HepG2 (cell line): ENCODE results near the gene PRKCZ. TPM values are rescaled to one million over a fixed set of nuclear protein-coding genes. Genes with fewer than 3 reads are reported as not detected.

Source experiments
- CHD2 ChIP-seq: IDR thresholded peaks from 2 replicates; pipeline ENCODE4 v1.6.1; 2011; ENCODE audit warnings: low read depth, low read length, improper control_type of control experiment
- GATAD2A ChIP-seq: IDR thresholded peaks from 2 replicates; pipeline ENCODE4 v1.6.1; 2016
- HNF4A ChIP-seq: sonication (generic); formaldehyde crosslinking; IDR thresholded peaks from 2 replicates; pipeline ENCODE4 v1.4.0; 2020; ENCODE audit warnings: missing genetic modification reagents
- IKZF1 ChIP-seq: fragments of 450-650 bp; IDR thresholded peaks from 2 replicates; pipeline ENCODE4 v1.7.1; 2016
- LRRFIP1 ChIP-seq: sonication (generic); formaldehyde crosslinking; conservative IDR thresholded peaks from 2 replicates; pipeline ENCODE4 v1.4.0; 2020; ENCODE audit warnings: missing genetic modification reagents
- MED8 ChIP-seq: sonication (generic); formaldehyde crosslinking; IDR thresholded peaks from 2 replicates; pipeline ENCODE4 v1.8.1; 2023; ENCODE audit warnings: mild to moderate bottlenecking, missing genetic modification reagents; ENCODE audit not compliant: insufficient replicate concordance
- NR2C2 ChIP-seq: sonication (generic); formaldehyde crosslinking; IDR thresholded peaks from 2 replicates; pipeline ENCODE4 v1.4.0; 2020; ENCODE audit warnings: missing genetic modification reagents, mild to moderate bottlenecking, moderate library complexity, borderline replicate concordance
- ONECUT2 ChIP-seq: sonication (generic); formaldehyde crosslinking; IDR thresholded peaks from 2 replicates; pipeline ENCODE4 v1.4.0; 2020; ENCODE audit warnings: missing genetic modification reagents
- PAX8 ChIP-seq: sonication (generic); formaldehyde crosslinking; IDR thresholded peaks from 2 replicates; pipeline ENCODE4 v1.8.0; 2022; ENCODE audit warnings: mild to moderate bottlenecking, missing genetic modification reagents, borderline replicate concordance
- POLR2AphosphoS5 ChIP-seq: IDR thresholded peaks from 2 replicates; pipeline ENCODE4 v1.6.1; 2012; ENCODE audit warnings: low read depth, low read length
- PPARG ChIP-seq: conservative IDR thresholded peaks from 2 replicates; pipeline ENCODE4 v1.6.1; 2016; ENCODE audit warnings: missing biosample characterization, missing genetic modification reagents
- RXRB ChIP-seq: IDR thresholded peaks from 2 replicates; pipeline ENCODE4 v1.6.1; 2016; ENCODE audit warnings: borderline replicate concordance, missing genetic modification reagents, missing compliant biosample characterization
- SIX1 ChIP-seq: sonication (generic); formaldehyde crosslinking; IDR thresholded peaks from 2 replicates; pipeline ENCODE4 v1.4.0; 2020; ENCODE audit warnings: missing genetic modification reagents, borderline replicate concordance
- ZBTB43 ChIP-seq: sonication (generic); formaldehyde crosslinking; conservative IDR thresholded peaks from 2 replicates; pipeline ENCODE4 v1.4.0; 2020; ENCODE audit warnings: missing genetic modification reagents
- ZFP62 ChIP-seq: sonication (generic); formaldehyde crosslinking; IDR thresholded peaks from 2 replicates; pipeline ENCODE4 v1.4.0; 2020; ENCODE audit warnings: missing genetic modification reagents
- ZNF281 ChIP-seq: sonication (generic); formaldehyde crosslinking; IDR thresholded peaks from 2 replicates; pipeline ENCODE4 v1.4.0; 2020; ENCODE audit warnings: missing genetic modification reagents, borderline replicate concordance
- ZNF430 ChIP-seq: sonication (generic); formaldehyde crosslinking; IDR thresholded peaks from 2 replicates; pipeline ENCODE4 v1.9.0; 2021; ENCODE audit warnings: mild to moderate bottlenecking, missing genetic modification reagents
- polyA plus RNA-seq, 8 experiments: library from polyadenylated mRNA; depleted of rRNA in 3 of 8; stranded (reverse) in 7 of 8; unstranded in 1 of 8; fragments of >200 nt; fragmentation: Illumina TruSeq in 4 of 8; extraction: Trizol in 4 of 8; gene quantifications; 2 replicates each; pipeline versions ENCODE4 v1.2.1 to v1.2.3, GENCODE V29; 2011 to 2016; ENCODE audit warnings: low read depth in 4 of 8, missing spikeins in 1 of 8, mixed read lengths in 1 of 8; ENCODE audit not compliant: insufficient read depth in 1 of 8
- total RNA-seq, 5 experiments: library from RNA; depleted of rRNA; stranded (reverse); fragments of >200 nt; fragmentation: Illumina TruSeq; extraction: Trizol; gene quantifications; 2 replicates each; pipeline ENCODE4 v1.2.3, GENCODE V29; 2016; ENCODE audit warnings: low read depth in 1 of 5
- TF ChIP-seq, protein P1 (sequence below): sonication (generic); formaldehyde crosslinking; IDR thresholded peaks from 2 replicates; pipeline ENCODE4 v1.4.0; 2020; ENCODE audit warnings: mild to moderate bottlenecking, missing genetic modification reagents
- TF ChIP-seq, protein P2 (sequence below): IDR thresholded peaks from 2 replicates; pipeline ENCODE4 v1.6.1; 2016; ENCODE audit warnings: mild to moderate bottlenecking, missing biosample characterization, missing genetic modification reagents
- TF ChIP-seq, protein P3 (sequence below): sonication (generic); formaldehyde crosslinking; IDR thresholded peaks from 2 replicates; pipeline ENCODE4 v1.8.0; 2022; ENCODE audit warnings: missing genetic modification reagents, mild to moderate bottlenecking, moderate library complexity, borderline replicate concordance

Gene PRKCZ
- total and polyA plus RNA-seq, 2 of the 13 experiments (the other 11 are each of a cell fraction or from before 2014, with no cell fraction given), result 34.7 to 85.2 TPM

DNA sequence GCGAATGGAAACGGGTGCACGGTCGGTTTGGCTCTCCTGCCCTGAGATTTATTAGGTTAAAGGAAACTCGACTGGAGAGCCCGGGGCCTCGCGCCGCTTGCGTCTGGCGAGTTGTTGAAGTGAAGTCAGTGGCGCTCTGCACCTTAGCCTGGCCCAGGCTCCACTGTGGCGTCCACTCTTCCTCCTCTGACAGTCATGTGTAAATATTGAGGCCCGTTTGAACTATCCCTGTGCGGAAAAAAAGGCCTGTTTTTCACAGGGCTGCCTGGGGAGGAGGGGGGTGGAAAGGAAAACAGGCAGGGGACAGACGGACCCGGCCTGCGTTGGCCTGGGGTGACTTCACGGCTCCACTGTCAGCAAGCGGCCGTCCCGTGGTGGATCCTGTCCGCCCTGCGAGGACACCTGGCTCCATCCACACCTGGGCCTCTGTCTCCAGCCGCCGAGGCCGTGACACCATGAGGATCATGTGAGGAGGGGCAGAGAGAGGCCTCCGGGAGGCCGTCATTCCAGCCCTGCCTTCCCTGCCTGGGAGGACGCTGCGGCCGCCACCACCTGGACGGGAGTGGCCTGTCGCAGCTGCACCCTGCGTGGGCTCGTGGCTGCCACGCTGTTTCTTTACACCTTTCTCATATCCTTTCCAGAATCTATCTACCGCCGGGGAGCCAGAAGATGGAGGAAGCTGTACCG lies 84.6 kb downstream of the PRKCZ start (continued):
- TF ChIP-seq ZNF430 (0 out of 2 replicates have a peak, but pooled peaks have one; percentile 68), ZBTB43 (CRISPR knock-in tag) (peak; percentile 44; the same call in 1 of the 2 replicates), ZFP62 (CRISPR knock-in tag) (no peak), HNF4A (peak; percentile 48; the same call in 1 of the 2 replicates), ZNF281 (CRISPR knock-in tag) (peak; percentile 64; the same call in 1 of the 2 replicates), NR2C2 (CRISPR knock-in tag) (no peak), LRRFIP1 (CRISPR knock-in tag) (no peak), CHD2 (no peak), PPARG (CRISPR knock-in tag) (no peak; the same call in 1 of the 2 replicates), ONECUT2 (CRISPR knock-in tag) (no peak), SIX1 (CRISPR knock-in tag) (peak; percentile 34; the same call in 1 of the 2 replicates), POLR2AphosphoS5 (0 out of 2 replicates have a peak, but pooled peaks have one; percentile 24), MED8 (CRISPR knock-in tag) (no peak), PAX8 (CRISPR knock-in tag) (no peak; the same call in 1 of the 2 replicates), GATAD2A (peak; percentile 64), IKZF1 (no peak), RXRB (CRISPR knock-in tag) (peak; percentile 73)
- TF ChIP-seq, protein P1, sequence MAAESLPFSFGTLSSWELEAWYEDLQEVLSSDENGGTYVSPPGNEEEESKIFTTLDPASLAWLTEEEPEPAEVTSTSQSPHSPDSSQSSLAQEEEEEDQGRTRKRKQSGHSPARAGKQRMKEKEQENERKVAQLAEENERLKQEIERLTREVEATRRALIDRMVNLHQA (CRISPR knock-in tag), result no peak
- TF ChIP-seq, protein P2, sequence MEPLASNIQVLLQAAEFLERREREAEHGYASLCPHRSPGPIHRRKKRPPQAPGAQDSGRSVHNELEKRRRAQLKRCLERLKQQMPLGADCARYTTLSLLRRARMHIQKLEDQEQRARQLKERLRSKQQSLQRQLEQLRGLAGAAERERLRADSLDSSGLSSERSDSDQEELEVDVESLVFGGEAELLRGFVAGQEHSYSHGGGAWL (CRISPR knock-in tag), result peak; percentile 66; the same call in 1 of the 2 replicates
- TF ChIP-seq, protein P3, sequence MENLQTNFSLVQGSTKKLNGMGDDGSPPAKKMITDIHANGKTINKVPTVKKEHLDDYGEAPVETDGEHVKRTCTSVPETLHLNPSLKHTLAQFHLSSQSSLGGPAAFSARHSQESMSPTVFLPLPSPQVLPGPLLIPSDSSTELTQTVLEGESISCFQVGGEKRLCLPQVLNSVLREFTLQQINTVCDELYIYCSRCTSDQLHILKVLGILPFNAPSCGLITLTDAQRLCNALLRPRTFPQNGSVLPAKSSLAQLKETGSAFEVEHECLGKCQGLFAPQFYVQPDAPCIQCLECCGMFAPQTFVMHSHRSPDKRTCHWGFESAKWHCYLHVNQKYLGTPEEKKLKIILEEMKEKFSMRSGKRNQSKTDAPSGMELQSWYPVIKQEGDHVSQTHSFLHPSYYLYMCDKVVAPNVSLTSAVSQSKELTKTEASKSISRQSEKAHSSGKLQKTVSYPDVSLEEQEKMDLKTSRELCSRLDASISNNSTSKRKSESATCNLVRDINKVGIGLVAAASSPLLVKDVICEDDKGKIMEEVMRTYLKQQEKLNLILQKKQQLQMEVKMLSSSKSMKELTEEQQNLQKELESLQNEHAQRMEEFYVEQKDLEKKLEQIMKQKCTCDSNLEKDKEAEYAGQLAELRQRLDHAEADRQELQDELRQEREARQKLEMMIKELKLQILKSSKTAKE (CRISPR knock-in tag), result peak; percentile 58; the same call in 1 of the 2 replicates
